ENCODE measurements around the gene PALM.

DNA sequence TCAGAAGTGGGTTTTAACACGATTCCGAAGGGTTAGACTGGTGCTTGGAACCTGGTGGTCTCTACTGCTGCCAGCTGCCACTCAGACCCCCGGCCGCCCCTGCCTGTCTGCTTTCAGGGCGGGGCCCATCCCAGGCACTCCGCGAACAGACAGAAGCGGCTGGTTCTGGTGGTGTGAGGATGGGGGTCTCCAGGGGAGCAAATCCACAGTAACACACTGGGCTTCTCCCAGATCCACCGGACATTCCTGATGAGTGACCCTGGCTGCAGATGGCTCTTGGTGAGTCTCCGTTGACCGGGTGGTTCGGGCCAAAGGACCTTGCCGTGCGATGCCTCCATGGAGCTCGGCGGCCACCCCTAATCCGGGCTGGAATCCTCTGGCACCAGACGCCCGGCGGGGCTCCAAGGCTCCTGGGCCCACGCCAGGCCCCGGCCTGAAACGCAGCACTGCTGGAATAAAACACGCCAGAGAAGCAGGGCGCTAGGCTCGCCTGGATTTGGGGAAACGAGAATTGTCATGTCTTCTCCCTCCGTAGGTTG, 86.4 kb downstream of the PALM start:
- TF ChIP-seq, protein P1, sequence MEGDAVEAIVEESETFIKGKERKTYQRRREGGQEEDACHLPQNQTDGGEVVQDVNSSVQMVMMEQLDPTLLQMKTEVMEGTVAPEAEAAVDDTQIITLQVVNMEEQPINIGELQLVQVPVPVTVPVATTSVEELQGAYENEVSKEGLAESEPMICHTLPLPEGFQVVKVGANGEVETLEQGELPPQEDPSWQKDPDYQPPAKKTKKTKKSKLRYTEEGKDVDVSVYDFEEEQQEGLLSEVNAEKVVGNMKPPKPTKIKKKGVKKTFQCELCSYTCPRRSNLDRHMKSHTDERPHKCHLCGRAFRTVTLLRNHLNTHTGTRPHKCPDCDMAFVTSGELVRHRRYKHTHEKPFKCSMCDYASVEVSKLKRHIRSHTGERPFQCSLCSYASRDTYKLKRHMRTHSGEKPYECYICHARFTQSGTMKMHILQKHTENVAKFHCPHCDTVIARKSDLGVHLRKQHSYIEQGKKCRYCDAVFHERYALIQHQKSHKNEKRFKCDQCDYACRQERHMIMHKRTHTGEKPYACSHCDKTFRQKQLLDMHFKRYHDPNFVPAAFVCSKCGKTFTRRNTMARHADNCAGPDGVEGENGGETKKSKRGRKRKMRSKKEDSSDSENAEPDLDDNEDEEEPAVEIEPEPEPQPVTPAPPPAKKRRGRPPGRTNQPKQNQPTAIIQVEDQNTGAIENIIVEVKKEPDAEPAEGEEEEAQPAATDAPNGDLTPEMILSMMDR (conservative IDR thresholded peaks at IDR 0.05; ENCODE audit: low read depth, low read length) = no peak
- TF ChIP-seq EZH2 (IDR thresholded peaks at IDR 0.05; ENCODE audit: low read length, unreplicated experiment) (no peak), EZH2phosphoT487 (IDR thresholded peaks at IDR 0.05; ENCODE audit: borderline replicate concordance, low read length) (no peak)

Measured in PC-3 (cell line).